Hematopoietic multipotent progenitor cell (in vitro differentiated cells): ENCODE measurements around the gene CGB1. TPM values are rescaled to one million over a fixed set of nuclear protein-coding genes. Genes with fewer than 3 reads are reported as not detected.
A peak's percentile ranks its signal among the peaks of the same experiment; 100 is the strongest.
"Not testable (repeated sequence)": the region's sequence is repeated elsewhere in the genome, so short reads cannot be mapped to it uniquely, and the experiment has no call there.

ENCODE experiments used
- DNase-seq, 3 donors: peaks; one replicate each; pipeline ENCODE4 v3.0.0-alpha.2; 2011 to 2015; ENCODE audit warnings: low read depth in 2 of 3, low spot score in 2 of 3
- total RNA-seq: library from RNA; depleted of rRNA; stranded (reverse); fragments of >200 nt; gene quantifications from one replicate; pipeline ENCODE4 v1.2.3, GENCODE V29; 2012

The CGB1 gene
- total RNA-seq, 1 donor = not detected

DNA sequence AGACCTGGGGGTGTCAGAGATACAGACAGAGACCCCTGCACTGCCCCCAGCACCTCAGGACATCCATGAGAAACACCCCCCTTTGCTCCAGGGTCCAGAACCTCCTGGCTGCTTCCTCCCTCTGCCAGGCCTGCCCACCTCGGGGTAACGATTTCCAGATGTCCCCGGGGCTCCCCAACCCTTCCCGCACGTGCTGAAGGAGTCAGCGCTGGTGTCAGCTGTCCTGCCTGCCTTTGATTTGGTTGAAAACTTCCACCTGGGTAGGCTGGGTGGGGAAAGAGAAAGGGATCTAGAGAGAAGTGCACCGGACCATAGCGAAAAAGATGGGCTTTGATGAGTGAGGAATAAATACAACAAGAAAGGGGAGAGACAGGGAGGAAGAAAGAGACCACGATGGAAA lies 22.4 kb upstream of the CGB1 start:
- no peak for DNase-seq

GRCh38 chr19:49058562-49058961 lies 21.9 kb upstream of the CGB1 start:
- DNase-seq = peak in 1 of 3 donors; percentile 24

DNA sequence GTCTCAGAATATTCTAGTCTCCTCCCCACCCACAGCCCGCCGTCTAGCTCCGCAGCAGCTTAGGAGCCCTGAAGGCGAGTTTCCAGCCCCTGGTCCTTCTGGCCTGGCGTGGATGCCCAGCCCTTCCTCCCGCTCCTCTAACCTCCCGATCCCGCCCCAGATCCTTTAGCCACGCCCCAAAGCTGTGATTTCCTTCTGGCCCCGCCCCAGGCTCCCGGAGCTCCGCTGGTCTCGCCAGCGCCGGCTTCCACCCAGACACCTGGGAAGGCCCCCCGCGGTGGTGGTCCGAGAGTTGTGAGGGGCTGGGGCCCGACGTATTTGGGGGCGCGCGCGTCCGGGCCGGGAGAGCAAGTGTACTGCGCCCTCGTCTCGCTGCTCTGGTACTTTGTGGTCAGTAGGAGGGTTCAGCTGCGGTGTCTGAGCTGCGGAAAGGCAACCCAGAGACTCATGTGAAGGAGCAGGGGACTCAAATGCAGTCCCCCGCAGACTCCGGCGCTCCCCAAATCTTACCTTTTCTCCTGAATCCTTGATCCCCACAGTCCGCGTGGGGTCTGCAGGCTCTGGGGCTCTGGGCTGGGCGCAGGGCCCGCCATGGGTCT lies 21.0 kb upstream of the CGB1 start, which contains the start of gene CGB7:
Gene CGB7 (minus strand): TSS at position 114 of the 599 bp plus-strand sequence. CDS start 2,374 bp downstream, outside the sequence.
- DNase-seq = no peak

GRCh38 chr19:49056902-49057596 lies 20.4 kb upstream of the CGB1 start:
- DNase-seq = not testable (repeated sequence)

GRCh38 chr19:49056101-49056901 lies 19.6 kb upstream of the CGB1 start:
- DNase-seq = peak in 1 of 3 donors; percentile 34

DNA sequence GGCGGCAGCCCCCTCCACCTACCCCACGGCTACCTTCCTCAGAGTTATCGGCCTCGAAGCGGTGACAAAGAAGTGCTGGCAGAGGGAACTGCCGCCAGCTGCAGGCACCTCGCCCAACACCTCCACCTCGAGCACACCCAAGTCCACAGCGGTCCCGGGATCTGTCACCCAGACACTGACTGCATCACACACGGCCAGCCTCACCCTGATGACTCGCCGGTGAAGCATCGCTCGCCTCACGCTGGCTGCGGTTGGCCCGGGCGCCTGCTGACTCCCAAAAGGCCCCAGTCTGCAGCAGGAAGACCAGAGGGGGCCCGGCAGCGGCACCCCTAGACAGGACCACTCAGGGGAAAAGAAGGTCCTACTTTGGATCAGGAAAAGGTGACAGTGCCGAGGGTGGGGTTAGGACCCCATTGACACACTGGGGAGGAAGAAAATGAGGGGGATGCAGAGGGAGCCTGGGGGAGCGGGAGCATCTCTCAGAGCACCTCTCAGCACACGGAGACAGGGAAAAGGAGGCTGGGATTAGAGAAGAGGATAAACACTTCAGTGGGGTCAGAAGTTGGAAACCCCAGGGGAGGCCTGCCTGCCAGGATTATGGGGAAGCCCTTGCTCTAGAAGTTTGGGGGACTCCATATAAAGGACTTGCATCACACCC lies 13.8 kb upstream of the CGB1 start:
- not testable (repeated sequence) for DNase-seq

- DNase-seq = not testable (repeated sequence)
Measured at GRCh38 chr19:49049834-49050233, 13.1 kb upstream of the CGB1 start.

GRCh38 chr19:49049011-49049410 lies 12.3 kb upstream of the CGB1 start, which contains the start of gene CGB8:
Gene CGB8, minus strand, starts transcription at chr19:49049111. Its CDS starts 372 bp downstream, at chr19:49048739.
- DNase-seq = not testable (repeated sequence)

DNA sequence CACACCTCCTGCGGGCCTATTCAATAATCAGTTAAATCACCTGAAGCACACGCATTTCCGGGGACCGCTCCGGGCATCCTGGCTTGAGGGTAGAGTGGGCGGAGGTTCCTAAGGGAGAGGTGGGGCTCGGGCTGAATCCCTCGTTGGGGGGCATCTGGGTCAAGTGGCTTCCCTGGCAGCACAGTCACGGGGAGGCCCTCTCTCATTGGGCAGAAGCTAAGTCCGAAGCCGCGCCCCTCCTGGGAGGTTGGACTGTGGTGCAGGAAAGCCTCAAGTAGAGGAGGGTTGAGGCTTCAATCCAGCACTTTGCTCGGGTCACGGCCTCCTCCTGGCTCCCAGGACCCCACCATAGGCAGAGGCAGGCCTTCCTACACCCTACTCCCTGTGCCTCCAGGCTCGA lies 6.9 kb upstream of the CGB1 start, which contains the start of gene CGB5:
Gene CGB5 (plus strand): TSS at position 301 of the 400 bp plus-strand sequence. CDS start 362 bp downstream, outside the sequence.
- not testable (repeated sequence) for DNase-seq

GRCh38 chr19:49042666-49043065 lies 6.0 kb upstream of the CGB1 start:
- DNase-seq = not testable (repeated sequence)

DNA sequence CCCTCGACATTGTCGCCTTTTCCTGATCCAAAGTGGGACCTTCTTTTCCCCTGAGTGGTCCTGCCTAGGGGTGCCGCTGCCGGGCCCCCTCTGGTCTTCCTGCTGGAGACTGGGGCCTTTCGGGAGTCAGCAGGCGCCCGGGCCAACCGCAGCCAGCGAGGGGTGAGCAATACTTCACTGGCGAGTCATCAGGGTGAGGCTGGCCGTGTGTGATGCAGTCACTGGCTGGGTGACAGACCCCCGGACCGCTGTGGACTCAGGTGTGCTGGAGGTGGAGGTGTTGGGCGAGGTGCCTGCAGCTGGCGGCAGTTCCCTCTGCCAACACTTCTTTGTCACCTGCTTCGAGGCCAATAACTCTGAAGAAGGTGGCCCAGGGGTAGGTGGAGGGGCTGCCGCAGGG lies 5.5 kb upstream of the CGB1 start:
- no peak for DNase-seq

DNA sequence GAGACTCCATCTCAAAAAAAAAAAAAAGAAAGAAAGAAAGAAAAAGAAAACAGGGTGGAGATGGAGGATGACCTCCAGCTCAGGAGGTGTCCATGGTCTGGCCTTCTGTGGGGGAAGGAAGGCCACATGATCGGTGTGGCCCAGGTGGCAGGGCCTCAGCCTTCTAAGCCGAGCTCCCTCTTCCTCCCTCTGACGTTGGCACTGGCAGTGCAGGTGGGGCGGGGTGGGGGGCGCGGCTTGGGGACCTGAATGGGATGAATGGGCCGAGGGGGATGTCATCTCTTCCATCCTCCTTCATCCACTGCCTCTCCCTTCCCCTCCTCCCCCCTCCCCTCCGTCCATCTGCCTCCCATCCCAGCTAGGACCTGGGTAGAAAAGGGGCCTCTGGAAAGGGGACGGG lies 3.0 kb upstream of the CGB1 start:
- DNase-seq = not testable (repeated sequence)

- not testable (repeated sequence) for DNase-seq
Measured at GRCh38 chr19:49038557-49039276, 2.0 kb upstream of the CGB1 start.

- not testable (repeated sequence) for DNase-seq
Measured at GRCh38 chr19:49038111-49038510, 1.4 kb upstream of the CGB1 start.

- DNase-seq = peak in 2 of 3 donors; percentile 50 to 60
Measured at GRCh38 chr19:49031642-49032301, 4.9 kb downstream of the CGB1 start, which contains the start of gene CGB2. Gene CGB2, plus strand, starts transcription at chr19:49031890. Its CDS starts 206 bp downstream, at chr19:49032096.

DNA sequence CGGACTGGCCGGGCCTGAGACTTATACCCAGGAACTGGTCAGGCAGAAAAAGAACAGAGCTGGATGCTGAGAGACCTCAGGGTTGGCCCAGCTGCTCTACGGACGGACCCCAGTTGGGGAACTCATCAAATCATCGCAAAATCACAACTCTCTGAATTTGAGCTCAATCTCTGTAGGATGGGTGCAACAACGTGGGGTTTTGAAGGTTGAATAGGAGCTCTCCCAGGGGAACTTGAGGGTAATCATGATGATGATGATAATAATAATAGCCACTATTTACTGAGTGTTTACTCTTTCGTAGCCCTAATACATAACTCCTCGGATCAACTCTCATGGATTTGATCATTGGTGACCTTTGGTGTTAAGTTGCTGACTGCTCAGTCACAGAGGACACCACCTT lies 6.4 kb downstream of the CGB1 start:
- not testable (repeated sequence) for DNase-seq

- not testable (repeated sequence) for DNase-seq
Measured at GRCh38 chr19:49029749-49030148, 6.9 kb downstream of the CGB1 start.

GRCh38 chr19:49028686-49029085 lies 8.0 kb downstream of the CGB1 start:
- DNase-seq = not testable (repeated sequence)

DNA sequence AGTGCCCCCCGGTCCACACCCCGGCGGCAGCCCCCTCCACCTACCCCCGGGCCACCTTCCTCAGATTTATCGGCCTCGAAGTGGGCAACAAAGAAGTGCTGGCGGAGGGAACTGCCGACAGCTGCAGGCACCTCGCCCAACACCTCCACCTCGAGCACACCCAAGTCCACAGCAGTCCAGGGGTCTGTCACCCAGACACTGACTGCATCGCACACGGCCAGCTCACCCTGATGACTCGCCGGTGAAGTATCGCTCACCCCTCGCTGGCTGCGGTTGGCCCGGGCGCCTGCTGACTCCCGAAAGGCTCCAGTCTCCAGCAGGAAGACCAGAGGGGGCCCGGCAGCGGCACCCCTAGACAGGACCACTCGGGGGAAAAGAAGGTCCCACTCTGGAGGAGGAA lies 11.1 kb downstream of the CGB1 start:
- DNase-seq = not testable (repeated sequence)
